ENCODE results near the gene UBC. TPM values are rescaled to one million over a fixed set of nuclear protein-coding genes. Genes with fewer than 3 reads are reported as not detected.
"Not testable (repeated sequence)": the region's sequence is repeated elsewhere in the genome, so short reads cannot be mapped to it uniquely, and the experiment has no call there.

The UBC gene
- total RNA-seq, 1 donor from 2014 or later, result 1,347 TPM

GRCh38 chr12:124913474-124914391 is 717 bp downstream of the UBC start:
- peak overlapping the region; percentile 99 to 100 for H3K27ac ChIP-seq
- peaks cover 5 to 44% of the 10 kb centered on the region in 2 donors for H3K4me1 ChIP-seq
- intact Hi-C loops (cut with DNase I), result no loop called here
- peaks cover 24 to 40% of the 10 kb centered on the region in 2 donors for H3K36me3 ChIP-seq
- no peaks in the 10 kb centered on the region for H3K27me3 ChIP-seq
- peak; percentile 14 to 48 (median 40) for TF ChIP-seq CTCF (IDR thresholded peaks at IDR 0.05)
- peak; percentile 71 to 91 for DNase-seq (ENCODE audit: low spot score in 2 of 2)
- peaks cover 0 to 15% of the 10 kb centered on the region in 2 donors for H3K9me3 ChIP-seq
- peak overlapping the region; percentile 72 to 89 for H3K4me3 ChIP-seq

- peaks cover 0 to 15% of the 10 kb centered on the region in 2 donors for H3K9me3 ChIP-seq
- H3K4me1 ChIP-seq, result peaks cover 0 to 35% of the 10 kb centered on the region in 2 donors
- peak overlapping the region in 1 of 2 donors; percentile 100 for H3K27ac ChIP-seq
- intact Hi-C loops (cut with DNase I); DNase-seq (ENCODE audit: low spot score in 2 of 2); H3K27me3 ChIP-seq: not testable (repeated sequence)
- H3K36me3 ChIP-seq, result peaks cover 24 to 40% of the 10 kb centered on the region in 2 donors
- H3K4me3 ChIP-seq, result peak overlapping the region; percentile 72 to 89
These were observed 1.7 kb downstream of the UBC start for GRCh38 chr12:124912529-124913287.

GRCh38 chr12:124911521-124911920 is 2.9 kb downstream of the UBC start:
- intact Hi-C loops (cut with DNase I); DNase-seq (ENCODE audit: low spot score in 2 of 2); H3K27me3 ChIP-seq: not testable (repeated sequence)
- Histone ChIP-seq H3K36me3 (peaks cover 24 to 40% of the 10 kb centered on the region in 2 donors), H3K4me3 (peak overlapping the region; percentile 43 to 55), H3K27ac (peak overlapping the region in 1 of 2 donors; percentile 32), H3K4me1 (peaks cover 0 to 29% of the 10 kb centered on the region in 2 donors), H3K9me3 (peaks cover 0 to 15% of the 10 kb centered on the region in 2 donors)

- peak overlapping the region; percentile 28 to 32 for H3K27ac ChIP-seq
- H3K4me1 ChIP-seq, result peaks cover 0 to 26% of the 10 kb centered on the region in 2 donors
- intact Hi-C loops (cut with DNase I), result no loop called here
These were observed 3.6 kb downstream of the UBC start for GRCh38 chr12:124910561-124911478.

GRCh38 chr12:124909831-124910560 is 4.5 kb downstream of the UBC start:
- H3K36me3 ChIP-seq, result peaks cover 24 to 40% of the 10 kb centered on the region in 2 donors
- peaks cover 0 to 26% of the 10 kb centered on the region in 2 donors for H3K4me1 ChIP-seq
- no peak for TF ChIP-seq CTCF (IDR thresholded peaks at IDR 0.05)
- intact Hi-C loops (cut with DNase I), result loop anchor here (5.0 to 10.0 kb wide), 3 partner anchors 155 to 875 kb away; partner anchors contain the start of gene AACS
- no peaks in the 10 kb centered on the region for H3K27me3 ChIP-seq
- no peak for DNase-seq (ENCODE audit: low spot score in 2 of 2)
- peaks cover 0 to 15% of the 10 kb centered on the region in 2 donors for H3K9me3 ChIP-seq
- peak overlapping the region; percentile 28 to 55 for H3K4me3 ChIP-seq
- peak overlapping the region; percentile 22 to 28 for H3K27ac ChIP-seq

More at GRCh38 chr12:124910561-124911478, 3.6 kb downstream of the UBC start:
- DNase-seq (ENCODE audit: low spot score in 2 of 2), result no peak
- Histone ChIP-seq H3K27me3 (no peaks in the 10 kb centered on the region), H3K9me3 (peaks cover 0 to 15% of the 10 kb centered on the region in 2 donors), H3K36me3 (peaks cover 24 to 40% of the 10 kb centered on the region in 2 donors), H3K4me3 (peak overlapping the region; percentile 43 to 55)
- TF ChIP-seq CTCF (IDR thresholded peaks at IDR 0.05), result no peak

Data from ascending aorta (tissue), 2 donors.